NCI-H146 (cell line): ENCODE results near the gene SAMD11.

ENCODE experiments used
- DNase-seq: peaks from one replicate; lab custom pipeline; 2025; lab: John Stamatoyannopoulos, UW

Gene SAMD11

GRCh38 chr1:934991-935750 is 11.4 kb downstream of the SAMD11 start:
- no peak for DNase-seq

- peak; percentile 84 for DNase-seq
Observed at GRCh38 chr1:935751-936231, 12.1 kb downstream of the SAMD11 start.

GRCh38 chr1:936348-937264 is 12.9 kb downstream of the SAMD11 start:
- DNase-seq, result no peak

GRCh38 chr1:937521-937920 is 13.8 kb downstream of the SAMD11 start:
- no peak for DNase-seq

- DNase-seq, result no peak
Observed at GRCh38 chr1:938088-938683, 14.5 kb downstream of the SAMD11 start.

GRCh38 chr1:938711-939489 is 15.2 kb downstream of the SAMD11 start:
- no peak for DNase-seq

- no peak for DNase-seq
Observed at GRCh38 chr1:939511-940106, 15.9 kb downstream of the SAMD11 start.

GRCh38 chr1:940107-941014 is 16.6 kb downstream of the SAMD11 start:
- DNase-seq, result peak; percentile 53

- DNase-seq, result no peak
Observed at GRCh38 chr1:941015-941587, 17.4 kb downstream of the SAMD11 start.

GRCh38 chr1:941588-942383 is 18.1 kb downstream of the SAMD11 start:
- peak; percentile 82 for DNase-seq

- DNase-seq, result peak; percentile 35
Observed at GRCh38 chr1:942411-942821, 18.7 kb downstream of the SAMD11 start.

GRCh38 chr1:942864-943533 is 19.3 kb downstream of the SAMD11 start:
- no peak for DNase-seq

- no peak for DNase-seq
Observed at GRCh38 chr1:943545-944340, 20.0 kb downstream of the SAMD11 start.

- no peak for DNase-seq
Observed at GRCh38 chr1:944341-945325, 20.9 kb downstream of the SAMD11 start.

- no peak for DNase-seq
Observed at GRCh38 chr1:945688-946556, 22.2 kb downstream of the SAMD11 start.
